ENCODE data around the gene TM4SF1.
"Not testable (repeated sequence)": the region's sequence is repeated elsewhere in the genome, so short reads cannot be mapped to it uniquely, and the experiment has no call there.

TM4SF1 gene

DNA sequence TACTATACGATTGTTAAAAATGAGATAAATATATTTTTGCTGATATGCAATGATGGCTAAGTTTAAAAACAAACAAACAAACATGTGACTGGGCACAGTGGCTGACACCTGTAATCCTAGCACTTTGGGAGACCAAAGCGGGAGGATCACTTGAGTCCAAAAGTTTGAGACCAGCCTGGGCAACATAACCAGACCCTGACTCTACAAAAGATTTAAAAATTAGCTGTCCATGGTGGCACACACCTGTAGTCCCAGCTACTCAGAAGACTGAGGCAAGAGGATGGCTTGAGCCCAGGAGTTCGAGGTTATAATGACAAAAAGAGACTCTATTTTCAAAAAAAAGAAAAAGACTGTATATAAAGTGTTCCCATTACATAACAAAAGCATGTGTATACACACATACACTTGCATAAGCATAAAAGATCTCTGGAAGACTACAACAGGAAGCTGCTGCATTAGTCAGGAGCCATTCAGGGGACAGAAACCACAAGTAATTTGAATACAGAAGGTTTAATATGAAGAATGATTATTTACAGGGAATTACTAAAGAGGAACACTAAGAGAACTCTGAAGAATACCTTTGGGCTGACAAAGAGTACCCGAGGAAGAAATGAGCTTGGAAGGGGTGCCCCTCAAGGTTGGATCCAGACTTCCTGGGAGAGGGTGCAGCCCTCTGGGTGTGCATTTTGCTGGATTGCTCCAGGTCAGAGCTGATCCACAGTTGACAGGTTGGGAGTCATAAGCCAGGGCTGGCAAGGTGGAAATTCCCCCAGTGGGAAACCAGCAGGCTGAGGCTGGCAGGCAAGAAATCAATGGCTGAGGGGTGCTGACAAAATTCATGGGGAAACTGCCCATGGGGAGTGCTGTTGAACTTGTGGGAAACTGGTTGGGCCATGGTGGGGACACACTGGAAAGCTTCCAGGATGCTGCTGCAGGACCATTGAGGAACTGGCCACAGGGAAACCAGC is 34.8 kb downstream of the TM4SF1 start:
- Histone ChIP-seq H2AFZ (ENCODE audit: low read length, unreplicated experiment) (no peak overlapping the region), H3K79me2 (ENCODE audit: control insufficient read depth, insufficient read depth, low read length, unreplicated experiment) (no peaks in the 10 kb centered on the region), H3K4me3 (ENCODE audit: low read depth, low read length) (no peak overlapping the region), H3K36me3 (ENCODE audit: insufficient read depth, low read length) (peaks cover 4% of the 10 kb centered on the region; the same call in 1 of the 2 replicates), H3K27me3 (ENCODE audit: insufficient read depth, low read length) (no peaks in the 10 kb centered on the region), H3K27ac (ENCODE audit: low read depth, low read length) (peak overlapping the region; percentile 63), H3K4me1 (ENCODE audit: control insufficient read depth, insufficient read depth, low read length, unreplicated experiment) (peaks cover 52% of the 10 kb centered on the region)

DNA sequence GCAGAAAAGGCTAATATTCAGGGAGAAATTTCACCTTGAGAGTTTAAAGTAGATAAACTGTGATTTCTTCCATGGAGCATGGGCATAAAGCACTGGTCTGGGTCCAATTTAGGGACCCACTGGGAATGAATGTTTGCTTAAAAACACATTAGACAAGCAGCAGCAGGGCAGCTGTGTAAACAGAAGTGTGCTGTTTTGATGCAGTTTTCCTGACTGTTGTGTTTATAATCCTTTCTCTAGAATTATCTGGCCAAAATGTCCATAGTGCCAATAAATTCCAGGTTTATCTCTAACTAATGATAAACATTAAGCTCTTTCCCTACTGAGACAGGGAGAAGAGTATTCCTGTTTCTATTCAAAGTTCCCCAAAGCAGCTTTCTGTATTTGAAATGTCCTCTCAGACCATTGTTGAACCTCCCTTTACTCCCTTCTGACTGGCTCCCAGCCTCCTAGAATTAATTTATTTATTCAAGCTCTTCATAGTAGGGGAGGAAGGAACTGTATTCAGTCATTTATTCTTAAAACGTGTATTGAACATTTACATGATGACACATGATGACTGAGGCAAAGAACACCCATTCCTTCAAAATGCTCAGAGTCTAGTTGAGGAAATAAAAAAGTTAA is 37.0 kb downstream of the TM4SF1 start:
- Histone ChIP-seq H3K4me1 (ENCODE audit: control insufficient read depth, insufficient read depth, low read length, unreplicated experiment) (peaks cover 50% of the 10 kb centered on the region), H3K27me3 (ENCODE audit: insufficient read depth, low read length) (no peaks in the 10 kb centered on the region), H2AFZ (ENCODE audit: low read length, unreplicated experiment) (no peak overlapping the region), H3K4me3 (ENCODE audit: low read depth, low read length) (peak overlapping the region; percentile 46; the same call in 1 of the 2 replicates), H3K79me2 (ENCODE audit: control insufficient read depth, insufficient read depth, low read length, unreplicated experiment) (no peaks in the 10 kb centered on the region), H3K27ac (ENCODE audit: low read depth, low read length) (peak overlapping the region; percentile 95), H3K36me3 (ENCODE audit: insufficient read depth, low read length) (peaks cover 4% of the 10 kb centered on the region; the same call in 1 of the 2 replicates)

DNA sequence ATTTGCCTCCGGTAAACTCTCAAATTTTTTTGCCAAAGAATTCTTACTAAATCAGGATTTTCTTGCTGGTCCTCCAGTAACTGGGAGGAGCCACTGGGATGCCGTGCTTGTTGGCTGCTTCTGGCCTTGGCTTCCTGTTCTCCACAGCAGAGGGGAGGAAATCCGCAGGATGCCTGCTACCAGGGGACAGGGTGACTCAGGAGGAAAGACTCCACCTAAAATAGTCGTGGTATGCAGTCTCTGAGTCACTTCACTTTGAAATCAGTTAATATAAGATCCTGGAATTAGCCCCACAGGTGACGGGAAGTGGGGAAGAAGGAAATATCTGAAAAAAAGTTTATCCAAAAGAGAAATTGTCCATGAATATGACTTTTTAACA is 37.5 kb downstream of the TM4SF1 start:
- no peaks in the 10 kb centered on the region for H3K79me2 ChIP-seq (ENCODE audit: control insufficient read depth, insufficient read depth, low read length, unreplicated experiment)
- H3K27ac ChIP-seq (ENCODE audit: low read depth, low read length) = peak overlapping the region; percentile 95

GRCh38 chr3:149337486-149337885 is 40.0 kb downstream of the TM4SF1 start:
- peaks cover 49% of the 10 kb centered on the region for H3K4me1 ChIP-seq (ENCODE audit: control insufficient read depth, insufficient read depth, low read length, unreplicated experiment)
- H3K27ac ChIP-seq (ENCODE audit: low read depth, low read length); H3K27me3 ChIP-seq (ENCODE audit: insufficient read depth, low read length); H3K79me2 ChIP-seq (ENCODE audit: control insufficient read depth, insufficient read depth, low read length, unreplicated experiment); H2AFZ ChIP-seq (ENCODE audit: low read length, unreplicated experiment); H3K36me3 ChIP-seq (ENCODE audit: insufficient read depth, low read length); H3K4me3 ChIP-seq (ENCODE audit: low read depth, low read length): not testable (repeated sequence)

More for the DNA sequence above, 37.5 kb downstream of the TM4SF1 start:
- peaks cover 50% of the 10 kb centered on the region for H3K4me1 ChIP-seq (ENCODE audit: control insufficient read depth, insufficient read depth, low read length, unreplicated experiment)
- peak overlapping the region; percentile 46; the same call in 1 of the 2 replicates for H3K4me3 ChIP-seq (ENCODE audit: low read depth, low read length)
- H2AFZ ChIP-seq (ENCODE audit: low read length, unreplicated experiment) = peak overlapping the region; percentile 54
- peaks cover 4% of the 10 kb centered on the region; the same call in 1 of the 2 replicates for H3K36me3 ChIP-seq (ENCODE audit: insufficient read depth, low read length)
- no peaks in the 10 kb centered on the region for H3K27me3 ChIP-seq (ENCODE audit: insufficient read depth, low read length)

DNA sequence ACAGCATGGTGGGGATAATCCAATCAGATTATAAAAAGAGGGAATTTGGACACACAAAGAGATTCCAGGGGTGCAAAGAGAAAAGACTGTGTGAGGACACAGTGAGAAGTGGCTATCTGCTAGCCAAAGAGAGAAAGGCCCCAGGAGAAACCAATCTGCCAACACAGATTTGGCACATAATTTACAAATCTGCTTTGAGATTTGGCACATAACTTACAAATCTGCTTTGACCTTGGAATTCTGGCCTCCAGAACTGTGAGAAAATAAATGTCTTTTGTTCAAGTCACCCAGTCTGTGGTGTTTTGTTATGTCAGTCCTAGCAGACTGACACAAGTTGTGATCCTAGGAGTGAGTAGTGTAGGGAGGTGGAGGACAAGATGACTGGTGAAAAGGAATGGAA is 40.5 kb downstream of the TM4SF1 start:
- Histone ChIP-seq H3K27me3 (ENCODE audit: insufficient read depth, low read length) (no peaks in the 10 kb centered on the region), H3K4me1 (ENCODE audit: control insufficient read depth, insufficient read depth, low read length, unreplicated experiment) (peaks cover 49% of the 10 kb centered on the region), H3K79me2 (ENCODE audit: control insufficient read depth, insufficient read depth, low read length, unreplicated experiment) (no peaks in the 10 kb centered on the region), H3K27ac (ENCODE audit: low read depth, low read length) (peak overlapping the region; percentile 17; the same call in 1 of the 2 replicates), H3K4me3 (ENCODE audit: low read depth, low read length) (no peak overlapping the region), H2AFZ (ENCODE audit: low read length, unreplicated experiment) (peak overlapping the region; percentile 39), H3K36me3 (ENCODE audit: insufficient read depth, low read length) (peaks cover 4% of the 10 kb centered on the region; the same call in 1 of the 2 replicates)

GRCh38 chr3:149333176-149333859 is 44.1 kb downstream of the TM4SF1 start, which contains the start of gene TM4SF18:
TSS of gene TM4SF18 (minus strand) at chr3:149333636. CDS start at chr3:149333382, 254 bp downstream.
- H3K4me3 ChIP-seq (ENCODE audit: low read depth, low read length) = no peak within 1 kb of the TSS
- peak within 1 kb of the TSS; percentile 94 for H2AFZ ChIP-seq (ENCODE audit: low read length, unreplicated experiment)
- peaks cover 41% of the 10 kb centered on the region for H3K4me1 ChIP-seq (ENCODE audit: control insufficient read depth, insufficient read depth, low read length, unreplicated experiment)
- peak within 1 kb of the TSS; percentile 58 for H3K27ac ChIP-seq (ENCODE audit: low read depth, low read length)
- no peaks in the 10 kb centered on the region for H3K79me2 ChIP-seq (ENCODE audit: control insufficient read depth, insufficient read depth, low read length, unreplicated experiment)
- no peaks in the 10 kb centered on the region for H3K36me3 ChIP-seq (ENCODE audit: insufficient read depth, low read length)
- no peaks in the 10 kb centered on the region for H3K27me3 ChIP-seq (ENCODE audit: insufficient read depth, low read length)

GRCh38 chr3:149332771-149333170 is 44.7 kb downstream of the TM4SF1 start:
- Histone ChIP-seq H3K4me3 (ENCODE audit: low read depth, low read length) (no peak overlapping the region), H3K79me2 (ENCODE audit: control insufficient read depth, insufficient read depth, low read length, unreplicated experiment) (no peaks in the 10 kb centered on the region), H3K27ac (ENCODE audit: low read depth, low read length) (peak overlapping the region; percentile 58), H3K4me1 (ENCODE audit: control insufficient read depth, insufficient read depth, low read length, unreplicated experiment) (peaks cover 41% of the 10 kb centered on the region), H3K27me3 (ENCODE audit: insufficient read depth, low read length) (no peaks in the 10 kb centered on the region), H2AFZ (ENCODE audit: low read length, unreplicated experiment) (peak overlapping the region; percentile 36), H3K36me3 (ENCODE audit: insufficient read depth, low read length) (no peaks in the 10 kb centered on the region)

DNA sequence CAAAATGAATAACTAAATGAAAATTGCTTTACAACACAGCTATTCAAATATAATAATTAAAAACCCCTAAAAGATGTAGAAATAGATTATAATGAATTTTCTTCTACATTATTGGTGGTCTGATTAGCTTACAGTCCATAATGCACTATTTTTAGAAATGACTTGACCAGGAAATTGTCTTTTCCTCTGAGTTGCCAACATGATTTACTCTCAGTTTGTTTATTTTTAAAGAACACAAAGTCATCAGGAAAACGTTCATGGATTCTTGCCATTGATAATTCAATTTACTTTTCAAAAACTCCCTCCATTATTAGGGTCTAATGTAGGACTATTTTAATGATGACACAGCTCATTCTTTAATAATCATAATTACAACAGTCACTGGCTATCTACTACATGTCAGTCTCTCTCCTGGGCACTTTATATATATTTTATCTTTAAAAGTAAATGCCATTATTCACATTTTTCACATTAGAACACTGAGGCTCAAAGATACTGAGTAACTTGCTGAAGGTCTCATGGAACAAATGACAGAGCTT is 45.2 kb downstream of the TM4SF1 start:
- peaks cover 41% of the 10 kb centered on the region for H3K4me1 ChIP-seq (ENCODE audit: control insufficient read depth, insufficient read depth, low read length, unreplicated experiment)
- H3K27me3 ChIP-seq (ENCODE audit: insufficient read depth, low read length) = no peaks in the 10 kb centered on the region
- no peaks in the 10 kb centered on the region for H3K36me3 ChIP-seq (ENCODE audit: insufficient read depth, low read length)
- no peak overlapping the region for H3K4me3 ChIP-seq (ENCODE audit: low read depth, low read length)
- peak overlapping the region; percentile 58 for H3K27ac ChIP-seq (ENCODE audit: low read depth, low read length)
- H3K79me2 ChIP-seq (ENCODE audit: control insufficient read depth, insufficient read depth, low read length, unreplicated experiment) = no peaks in the 10 kb centered on the region
- H2AFZ ChIP-seq (ENCODE audit: low read length, unreplicated experiment) = peak overlapping the region; percentile 36

GRCh38 chr3:149331396-149331795 is 46.1 kb downstream of the TM4SF1 start:
- H3K27ac ChIP-seq (ENCODE audit: low read depth, low read length) = no peak overlapping the region
- H3K79me2 ChIP-seq (ENCODE audit: control insufficient read depth, insufficient read depth, low read length, unreplicated experiment) = no peaks in the 10 kb centered on the region
- no peaks in the 10 kb centered on the region for H3K36me3 ChIP-seq (ENCODE audit: insufficient read depth, low read length)
- no peak overlapping the region for H2AFZ ChIP-seq (ENCODE audit: low read length, unreplicated experiment)
- H3K27me3 ChIP-seq (ENCODE audit: insufficient read depth, low read length) = no peaks in the 10 kb centered on the region
- no peak overlapping the region for H3K4me3 ChIP-seq (ENCODE audit: low read depth, low read length)
- H3K4me1 ChIP-seq (ENCODE audit: control insufficient read depth, insufficient read depth, low read length, unreplicated experiment) = peaks cover 41% of the 10 kb centered on the region

Data from ACC112 (cell line).